ENCODE measurements around the gene TMEM143. TPM values are rescaled to one million over a fixed set of nuclear protein-coding genes. Genes with fewer than 3 reads are reported as not detected.
A peak's percentile ranks its signal among the peaks of the same experiment; 100 is the strongest.

Gene TMEM143
- total and polyA plus RNA-seq, 4 donors: 3.2 to 10.2 (median 6.7) TPM

GRCh38 chr19:48329167-48329891 lies 34.4 kb downstream of the TMEM143 start:
- H3K4me3 ChIP-seq (ENCODE audit: low read depth in 1 of 3, low read length in 3 of 3): no peak overlapping the region
- no peaks in the 10 kb centered on the region for H3K36me3 ChIP-seq (ENCODE audit: control insufficient read depth in 4 of 4, insufficient read depth in 3 of 4, low read depth in 1 of 4, low read length in 3 of 4)
- DNase-seq (ENCODE audit: low spot score): no peak
- WGBS: 75% methylated on average over 15 of the region's 15 CpGs
- no peak overlapping the region for H3K9ac ChIP-seq (ENCODE audit: low read depth in 1 of 2, low read length in 2 of 2)
- H3K4me1 ChIP-seq (ENCODE audit: control insufficient read depth in 4 of 4, insufficient read depth in 4 of 4, low read length in 3 of 4): peaks cover 2 to 28% (median 14%) of the 10 kb centered on the region in 4 donors
- no peaks in the 10 kb centered on the region for H3K9me3 ChIP-seq (ENCODE audit: control insufficient read depth in 4 of 4, low read length in 3 of 4)
- no peak for TF ChIP-seq RAD21 (IDR thresholded peaks at IDR 0.05)
- no peak for TF ChIP-seq HNF4G (IDR thresholded peaks at IDR 0.05)
- TF ChIP-seq FOXA1 (IDR thresholded peaks at IDR 0.05): no peak
- no peak for TF ChIP-seq EGR1 (IDR thresholded peaks at IDR 0.05; ENCODE audit: low read depth in 2 of 2)
- no peak for TF ChIP-seq RXRA (IDR thresholded peaks at IDR 0.05)
- TF ChIP-seq REST (IDR thresholded peaks at IDR 0.05): no peak
- TF ChIP-seq CTCF (IDR thresholded peaks at IDR 0.05; ENCODE audit: low read depth, low read length, missing input control): no peak
- no peak for TF ChIP-seq HNF4A (conservative IDR thresholded peaks at IDR 0.05)
- TF ChIP-seq YY1 (IDR thresholded peaks at IDR 0.05): no peak
- no peak for TF ChIP-seq TAF1 (conservative IDR thresholded peaks at IDR 0.05)
- TF ChIP-seq ATF3 (IDR thresholded peaks at IDR 0.05): no peak
- no peak for TF ChIP-seq MAX (IDR thresholded peaks at IDR 0.05)
- no peak for TF ChIP-seq GABPA (IDR thresholded peaks at IDR 0.05 in 1 of 2, conservative IDR thresholded peaks at IDR 0.05 in 1 of 2)
- TF ChIP-seq SP1 (IDR thresholded peaks at IDR 0.05): no peak
- TF ChIP-seq ZBTB33 (IDR thresholded peaks at IDR 0.05): no peak
- no peak for TF ChIP-seq NR2F2 (IDR thresholded peaks at IDR 0.05)
- TF ChIP-seq FOXA2 (IDR thresholded peaks at IDR 0.05): no peak
- no peak for TF ChIP-seq JUND (IDR thresholded peaks at IDR 0.05)
- H3K27ac ChIP-seq (ENCODE audit: low read depth in 1 of 2, low read length in 2 of 2): peak overlapping the region in 1 of 2 donors; percentile 80
- no peaks in the 10 kb centered on the region for H3K27me3 ChIP-seq (ENCODE audit: control insufficient read depth in 4 of 4, insufficient read depth in 4 of 4, low read length in 3 of 4)
